Peyer's patch (tissue), 4 donors: Measurements from ENCODE around the gene BLM. TPM values are rescaled to one million over a fixed set of nuclear protein-coding genes. Genes with fewer than 3 reads are reported as not detected.

Experiments used
- DNase-seq, 3 donors: peaks; one replicate each; pipeline ENCODE4 v3.0.0-alpha.2; 2017 to 2019
- H3K27ac ChIP-seq, 4 donors: fragments of 200-600 bp; sonication (generic); one replicate each; pipeline ENCODE4 v1.5.1; 2016 to 2019
- H3K27me3 ChIP-seq, 2 donors: fragments of 200-600 bp; sonication (generic); one replicate each; pipeline ENCODE4 v1.5.1; 2019
- H3K36me3 ChIP-seq, 3 donors: fragments of 200-600 bp; sonication (generic); one replicate each; pipeline ENCODE4 v1.5.1; 2016 to 2019
- H3K4me1 ChIP-seq, 4 donors: fragments of 200-600 bp; sonication (generic); one replicate each; pipeline ENCODE4 v1.5.1; 2016 to 2019
- H3K4me3 ChIP-seq, 4 donors: fragments of 200-600 bp; sonication (generic); 1 replicate in 3 of 4; 2 replicates in 1 of 4; pipeline ENCODE4 v1.5.1; 2016 to 2019; ENCODE audit warnings: mild to moderate bottlenecking in 1 of 4
- H3K9me3 ChIP-seq, 4 donors: fragments of 200-600 bp; sonication (generic); one replicate each; pipeline ENCODE4 v1.5.1; 2016 to 2019; ENCODE audit warnings: mild to moderate bottlenecking in 1 of 4
- POLR2A ChIP-seq, 2 donors: fragments of 450-650 bp; IDR thresholded peaks; one replicate each; pipeline ENCODE4 v1.5.1; 2017; ENCODE audit warnings: antibody characterized with exemption in 2 of 2, mild to moderate bottlenecking in 2 of 2, moderate library complexity in 2 of 2
- total RNA-seq, 4 donors: library from RNA; depleted of rRNA; stranded (reverse); fragments of >200 nt; gene quantifications; one replicate each; pipeline ENCODE4 v1.1.0, GENCODE V29; 2016
- TF ChIP-seq, protein P1 (sequence below), 6 experiments: fragments of 450-650 bp in 4 of 6; fragments of 200-600 bp in 2 of 6; sonication (generic) in 1 of 6; IDR thresholded peaks; one replicate each; pipeline ENCODE4 v1.5.1; 2017 to 2019; ENCODE audit warnings: antibody characterized with exemption in 6 of 6, mild to moderate bottlenecking in 3 of 6, moderate library complexity in 1 of 6

The BLM gene
- total RNA-seq, 4 donors from 2014 or later = 0.94 to 8.4 (median 4.2) TPM

DNA sequence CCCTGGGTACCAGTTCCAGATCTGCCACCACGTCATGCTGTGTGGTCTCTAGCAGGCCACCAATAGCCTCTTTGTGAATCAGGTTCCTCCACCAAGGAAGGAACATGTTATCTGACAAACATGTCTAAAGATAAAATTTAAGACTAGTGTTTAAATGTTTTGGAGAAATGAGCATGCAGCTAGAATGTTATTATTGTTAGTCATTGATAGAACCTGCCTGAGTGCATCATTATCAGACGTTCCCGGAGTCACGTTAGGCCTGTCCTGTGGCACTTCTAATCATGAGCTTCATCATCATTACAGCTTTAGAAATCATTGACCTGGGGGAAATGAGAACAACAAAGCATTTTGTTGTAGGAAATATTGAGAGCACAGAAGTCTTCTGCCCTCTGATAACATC lies 92.4 kb downstream of the BLM start:
- Histone ChIP-seq H3K4me1 (peaks cover 0 to 11% (median 0%) of the 10 kb centered on the region in 4 donors), H3K27ac (no peak overlapping the region), H3K36me3 (no peaks in the 10 kb centered on the region), H3K4me3 (no peak overlapping the region), H3K27me3 (no peaks in the 10 kb centered on the region), H3K9me3 (no peaks in the 10 kb centered on the region)
- DNase-seq = no peak
- no peak for TF ChIP-seq POLR2A (IDR thresholded peaks at IDR 0.05)
- TF ChIP-seq, protein P1, sequence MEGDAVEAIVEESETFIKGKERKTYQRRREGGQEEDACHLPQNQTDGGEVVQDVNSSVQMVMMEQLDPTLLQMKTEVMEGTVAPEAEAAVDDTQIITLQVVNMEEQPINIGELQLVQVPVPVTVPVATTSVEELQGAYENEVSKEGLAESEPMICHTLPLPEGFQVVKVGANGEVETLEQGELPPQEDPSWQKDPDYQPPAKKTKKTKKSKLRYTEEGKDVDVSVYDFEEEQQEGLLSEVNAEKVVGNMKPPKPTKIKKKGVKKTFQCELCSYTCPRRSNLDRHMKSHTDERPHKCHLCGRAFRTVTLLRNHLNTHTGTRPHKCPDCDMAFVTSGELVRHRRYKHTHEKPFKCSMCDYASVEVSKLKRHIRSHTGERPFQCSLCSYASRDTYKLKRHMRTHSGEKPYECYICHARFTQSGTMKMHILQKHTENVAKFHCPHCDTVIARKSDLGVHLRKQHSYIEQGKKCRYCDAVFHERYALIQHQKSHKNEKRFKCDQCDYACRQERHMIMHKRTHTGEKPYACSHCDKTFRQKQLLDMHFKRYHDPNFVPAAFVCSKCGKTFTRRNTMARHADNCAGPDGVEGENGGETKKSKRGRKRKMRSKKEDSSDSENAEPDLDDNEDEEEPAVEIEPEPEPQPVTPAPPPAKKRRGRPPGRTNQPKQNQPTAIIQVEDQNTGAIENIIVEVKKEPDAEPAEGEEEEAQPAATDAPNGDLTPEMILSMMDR (IDR thresholded peaks at IDR 0.05) = no peak

DNA sequence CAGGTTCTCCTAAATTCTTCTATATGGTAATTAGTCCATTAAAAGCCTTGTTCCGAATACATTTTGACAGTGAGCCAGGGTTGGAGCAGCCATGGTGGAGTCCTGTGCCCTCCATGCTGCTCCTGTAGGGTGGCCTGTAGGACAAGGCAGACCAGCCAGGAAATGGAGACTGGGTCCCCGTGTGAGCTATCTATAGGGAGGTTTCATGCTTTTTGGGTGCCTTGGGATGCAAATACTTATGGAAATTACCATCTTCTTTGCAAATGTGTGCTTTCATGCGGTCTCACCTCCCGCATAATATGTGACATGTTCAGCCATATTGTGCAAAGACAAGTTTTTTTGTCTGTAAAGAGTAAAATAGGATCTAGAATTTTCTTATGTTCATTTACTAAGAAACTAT lies 93.2 kb downstream of the BLM start:
- no peaks in the 10 kb centered on the region for H3K9me3 ChIP-seq
- H3K27ac ChIP-seq = no peak overlapping the region
- no peaks in the 10 kb centered on the region for H3K27me3 ChIP-seq
- H3K4me1 ChIP-seq = peaks cover 0 to 15% (median 0%) of the 10 kb centered on the region in 4 donors
- DNase-seq = no peak
- TF ChIP-seq, protein P1 (IDR thresholded peaks at IDR 0.05) = no peak
- TF ChIP-seq POLR2A (IDR thresholded peaks at IDR 0.05) = no peak
- H3K4me3 ChIP-seq = no peak overlapping the region
- H3K36me3 ChIP-seq = no peaks in the 10 kb centered on the region

DNA sequence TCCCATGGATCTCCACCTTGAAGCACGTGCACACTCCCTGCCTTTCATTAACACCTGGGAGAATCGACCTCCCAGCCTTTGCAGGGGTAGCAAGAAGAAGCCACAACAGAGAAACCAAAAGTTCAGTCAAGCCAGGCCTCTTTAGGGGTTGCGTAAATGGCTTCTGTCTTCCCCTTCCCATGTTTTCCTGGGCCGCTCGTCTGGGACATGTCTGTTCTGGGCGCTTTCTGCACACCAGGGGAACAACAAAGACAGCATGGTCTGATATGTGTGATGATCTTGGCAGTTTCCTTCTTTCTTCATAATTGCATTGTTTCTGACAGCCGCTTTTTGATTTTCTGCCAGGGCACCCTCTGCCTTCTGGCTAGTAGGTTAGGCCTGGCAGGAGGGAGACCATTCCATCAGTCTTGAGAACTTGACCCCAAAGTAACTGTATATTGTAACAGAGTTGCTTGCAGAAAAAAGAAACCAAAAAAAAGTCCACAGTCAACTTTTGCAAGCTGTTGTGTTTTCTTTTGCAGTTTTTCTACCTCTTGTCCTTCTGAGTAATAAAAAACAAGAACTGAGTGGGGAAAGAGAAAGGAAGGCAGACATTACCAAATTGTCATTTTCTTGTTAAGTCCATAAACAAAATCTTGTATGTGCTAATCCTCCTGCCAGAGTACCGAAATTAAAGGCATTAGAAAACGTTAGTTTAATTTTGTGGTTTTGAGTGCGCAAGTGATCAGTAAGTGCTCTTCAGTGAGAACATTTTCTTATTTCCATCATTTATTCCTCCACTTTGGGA lies 95.2 kb downstream of the BLM start:
- Histone ChIP-seq H3K27me3 (no peaks in the 10 kb centered on the region), H3K9me3 (no peaks in the 10 kb centered on the region), H3K27ac (peak overlapping the region in 1 of 4 donors; percentile 63), H3K36me3 (no peaks in the 10 kb centered on the region), H3K4me1 (peaks cover 0 to 23% (median under 1%) of the 10 kb centered on the region in 4 donors), H3K4me3 (no peak overlapping the region)
- TF ChIP-seq, protein P1 (IDR thresholded peaks at IDR 0.05) = no peak
- TF ChIP-seq POLR2A (IDR thresholded peaks at IDR 0.05) = no peak
- DNase-seq = no peak

DNA sequence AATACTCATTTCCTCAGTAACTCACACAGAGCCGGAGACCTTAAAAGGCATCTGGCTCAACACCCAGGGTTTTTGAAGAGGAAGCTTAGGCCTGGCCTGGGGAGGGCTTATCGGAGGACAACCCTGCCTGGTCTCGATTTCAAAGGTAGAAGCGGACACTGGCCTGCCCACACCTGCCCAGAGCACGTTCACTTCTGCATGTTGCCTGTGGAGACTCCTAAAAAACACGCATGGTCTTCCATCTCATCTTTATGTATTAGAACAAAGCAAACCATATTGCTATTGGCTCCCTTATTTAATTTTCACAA lies 95.8 kb downstream of the BLM start:
- DNase-seq = no peak
- peak overlapping the region in 1 of 4 donors; percentile 63 for H3K27ac ChIP-seq
- no peaks in the 10 kb centered on the region for H3K9me3 ChIP-seq
- TF ChIP-seq, protein P1 (IDR thresholded peaks at IDR 0.05) = no peak
- TF ChIP-seq POLR2A (IDR thresholded peaks at IDR 0.05) = no peak
- H3K4me1 ChIP-seq = peaks cover 0 to 24% (median 5%) of the 10 kb centered on the region in 4 donors
- H3K27me3 ChIP-seq = no peaks in the 10 kb centered on the region
- H3K4me3 ChIP-seq = no peak overlapping the region
- H3K36me3 ChIP-seq = no peaks in the 10 kb centered on the region

DNA sequence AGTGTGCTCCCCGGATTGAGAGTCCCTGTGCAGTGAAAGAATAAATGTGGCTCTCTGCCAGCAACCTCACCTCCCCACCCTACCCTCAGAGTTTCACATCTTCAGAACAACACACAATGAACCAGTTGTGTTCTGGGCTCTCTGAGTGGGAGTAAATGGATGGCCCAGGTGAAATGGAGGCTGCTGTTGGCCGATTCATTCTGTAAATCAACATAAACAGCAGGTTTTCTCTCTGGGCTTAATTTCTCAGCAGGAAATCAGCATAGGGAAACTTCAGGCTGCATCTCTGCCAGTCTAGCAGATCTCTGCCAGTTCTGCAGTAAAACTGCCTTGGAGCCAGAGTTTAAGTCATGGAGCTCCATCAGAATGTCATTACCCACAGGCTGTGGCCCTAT lies 96.6 kb downstream of the BLM start:
- H3K27ac ChIP-seq = peak overlapping the region in 2 of 4 donors; percentile 31 to 63
- no peak for DNase-seq
- no peaks in the 10 kb centered on the region for H3K27me3 ChIP-seq
- H3K4me1 ChIP-seq = peaks cover 0 to 31% (median 12%) of the 10 kb centered on the region in 4 donors
- H3K36me3 ChIP-seq = no peaks in the 10 kb centered on the region
- no peak overlapping the region for H3K4me3 ChIP-seq
- H3K9me3 ChIP-seq = no peaks in the 10 kb centered on the region
- TF ChIP-seq, protein P1 (IDR thresholded peaks at IDR 0.05) = no peak
